ENCODE data around the gene MAL. TPM values are rescaled to one million over a fixed set of nuclear protein-coding genes. Genes with fewer than 3 reads are reported as not detected.

Gene MAL
- polyA plus RNA-seq, 4 donors, result 314 to 402 (median 338) TPM

DNA sequence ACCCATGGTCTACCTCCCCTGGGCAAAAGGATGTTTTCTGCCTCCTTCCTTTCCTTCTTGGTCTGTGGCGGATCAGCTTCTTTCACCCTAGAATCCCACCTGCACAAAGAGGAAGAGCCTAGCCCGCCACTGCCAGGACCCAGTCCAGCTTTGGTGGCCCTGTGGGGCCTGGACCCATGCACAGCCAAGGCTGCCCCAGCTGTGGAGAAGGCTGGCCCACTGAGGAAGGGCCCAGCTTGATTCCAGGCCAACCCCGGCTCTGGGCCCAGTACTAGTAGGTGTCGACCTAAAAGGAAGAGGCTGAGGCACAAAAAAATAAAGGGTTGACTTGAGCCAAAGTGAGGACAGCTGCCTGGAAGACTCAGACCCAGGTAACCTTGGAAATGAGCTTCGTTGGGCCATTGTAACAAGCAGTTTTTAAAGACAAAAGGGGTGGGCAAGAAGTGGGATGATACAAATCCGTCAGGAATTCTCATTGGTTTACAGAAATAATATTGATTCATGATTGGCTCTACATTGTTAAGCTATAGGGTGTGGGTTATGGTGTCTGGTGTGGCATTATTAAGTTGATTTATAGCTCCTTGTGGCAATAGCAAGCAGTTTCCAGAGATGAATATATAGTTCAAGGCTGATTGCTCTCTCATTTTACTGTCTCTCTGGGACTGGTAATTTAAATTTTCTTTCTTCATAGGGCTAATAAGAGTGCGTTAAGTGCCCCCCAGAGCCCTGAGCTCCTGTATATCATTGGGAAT is 29.8 kb upstream of the MAL start:
- no peak for DNase-seq (ENCODE audit: low read depth in 4 of 4, low spot score in 3 of 4)

DNA sequence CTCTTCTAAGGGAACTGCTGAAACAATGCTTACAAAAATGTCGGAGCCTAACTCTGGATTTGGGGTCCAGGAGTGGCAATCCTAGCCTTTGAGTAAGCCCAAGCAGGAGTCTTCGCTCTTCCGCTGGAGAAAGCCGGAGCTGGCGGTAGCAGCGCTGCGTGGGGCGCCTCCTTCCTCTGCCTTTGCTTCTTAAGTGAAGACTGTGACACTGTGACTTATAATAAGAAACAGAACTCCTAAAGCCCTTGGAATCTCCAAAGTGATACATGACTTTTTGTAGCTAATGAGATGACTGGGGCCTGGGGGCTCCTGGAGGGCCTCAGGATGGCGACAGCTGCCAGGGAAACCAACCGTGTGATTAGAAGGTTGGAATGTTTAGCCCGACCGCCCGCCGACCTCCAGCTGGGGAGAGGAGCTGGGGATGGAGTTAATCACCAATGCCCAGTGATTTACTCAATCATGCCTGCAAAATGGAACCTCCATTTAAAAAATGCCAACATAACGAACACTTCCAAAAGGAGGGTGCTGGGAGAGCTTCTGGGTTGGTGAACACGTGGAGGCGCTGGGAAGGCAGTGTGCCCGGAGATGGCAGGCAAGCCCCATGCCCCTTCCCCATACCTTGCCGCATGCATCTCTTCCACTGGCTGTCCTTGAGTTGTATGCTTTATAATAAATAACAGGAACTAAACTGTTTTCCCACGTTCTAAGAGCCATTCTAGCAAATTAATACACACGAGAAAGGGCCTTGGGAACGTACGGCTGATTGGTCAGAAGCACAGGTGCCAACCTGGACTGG is 29.0 kb upstream of the MAL start:
- DNase-seq (ENCODE audit: low read depth in 4 of 4, low spot score in 3 of 4), result no peak

DNA sequence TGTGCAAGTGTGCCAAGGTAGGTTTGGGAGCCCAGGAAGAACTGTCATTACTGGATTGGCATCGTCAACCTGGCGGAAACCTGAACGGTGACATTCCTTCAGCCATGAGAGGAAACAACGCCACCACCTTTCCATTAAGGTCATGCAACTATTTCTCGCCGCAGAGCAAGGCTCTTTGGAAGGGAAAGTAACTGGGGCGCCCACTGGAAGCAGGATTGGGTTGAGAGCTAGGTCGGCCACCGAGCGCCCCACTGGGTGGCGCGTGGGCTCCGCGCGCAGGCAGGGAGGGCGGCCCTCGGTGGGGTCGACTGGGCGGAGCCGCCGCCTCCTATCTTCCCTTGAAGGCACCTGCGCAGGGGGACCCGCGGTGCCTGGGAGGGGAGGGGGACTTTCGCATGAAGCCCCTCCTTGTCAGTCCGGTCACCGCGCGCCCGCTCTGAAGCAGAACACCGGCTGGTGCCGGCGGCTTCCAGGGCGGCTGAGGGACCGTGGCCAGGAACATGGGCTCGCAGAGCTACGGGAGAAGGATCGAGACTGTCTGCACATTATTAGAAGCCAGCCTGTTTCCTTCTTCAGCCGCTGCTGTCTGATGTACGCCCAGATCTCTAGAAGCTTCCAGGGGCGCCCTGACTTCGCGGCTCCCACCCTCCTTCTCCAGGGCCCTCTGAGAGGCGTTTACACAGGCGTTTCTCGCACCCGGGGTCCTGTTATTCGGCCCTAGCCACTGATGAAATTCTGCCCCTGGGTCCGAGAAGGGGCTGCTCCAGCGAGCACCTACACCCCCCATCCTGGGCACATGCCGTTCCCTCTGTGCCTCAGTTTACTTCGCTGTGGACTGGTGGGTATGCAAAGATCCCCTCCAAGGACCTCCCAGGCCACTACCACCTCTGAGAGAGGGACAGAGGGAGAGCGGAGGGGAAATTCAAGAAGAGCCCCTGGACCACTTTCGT is 27.3 kb upstream of the MAL start:
- no peak for DNase-seq (ENCODE audit: low read depth in 4 of 4, low spot score in 3 of 4)

DNA sequence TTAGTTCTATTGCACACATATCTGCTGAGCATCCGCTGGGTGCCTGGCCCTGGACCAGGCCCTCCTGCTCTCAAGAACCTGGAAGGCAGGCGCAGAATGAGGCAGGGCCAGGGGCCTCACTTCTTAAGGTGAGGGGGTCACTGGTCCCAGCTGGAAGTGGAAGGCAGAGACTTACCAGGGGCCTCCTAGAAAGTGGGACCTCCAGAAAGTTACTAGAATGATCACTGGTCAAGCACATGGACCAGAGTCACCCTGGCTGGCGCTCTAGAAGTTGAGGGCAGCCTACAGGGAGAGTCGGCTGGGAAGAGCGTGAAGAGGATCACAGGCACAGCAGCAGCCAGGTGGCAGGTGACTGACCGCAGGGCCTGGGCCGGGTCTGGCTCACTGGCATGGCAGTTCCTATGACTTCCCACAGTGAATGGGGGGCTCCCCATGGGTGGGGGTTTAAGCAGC is 26.1 kb upstream of the MAL start:
- DNase-seq (ENCODE audit: low read depth in 4 of 4, low spot score in 3 of 4), result no peak

DNA sequence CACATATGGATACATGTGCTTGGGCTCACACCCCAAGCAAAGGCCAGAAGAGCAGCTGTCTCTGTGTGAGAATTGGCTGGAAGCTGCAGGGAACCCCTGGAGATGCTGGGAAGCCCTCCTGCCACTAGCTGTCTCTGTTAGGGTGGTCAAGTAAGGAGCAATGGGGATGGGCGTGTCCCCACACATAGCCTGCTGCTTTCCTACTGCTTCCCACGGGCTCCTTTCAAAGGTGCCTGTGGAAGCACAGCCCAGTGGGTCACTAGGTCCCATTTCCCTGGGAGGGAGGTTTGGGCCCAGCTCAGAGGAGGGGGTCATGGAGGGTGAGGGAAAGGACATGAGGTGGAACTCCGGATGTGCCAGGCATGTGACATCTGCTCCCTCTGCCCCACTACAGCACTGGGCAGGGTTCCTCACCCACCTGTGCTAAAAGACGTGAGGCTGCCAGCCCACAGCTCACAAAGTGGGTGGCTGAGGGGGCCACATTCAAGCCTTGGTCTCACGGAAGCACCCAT is 24.4 kb upstream of the MAL start:
- DNase-seq (ENCODE audit: low read depth in 4 of 4, low spot score in 3 of 4), result no peak

DNA sequence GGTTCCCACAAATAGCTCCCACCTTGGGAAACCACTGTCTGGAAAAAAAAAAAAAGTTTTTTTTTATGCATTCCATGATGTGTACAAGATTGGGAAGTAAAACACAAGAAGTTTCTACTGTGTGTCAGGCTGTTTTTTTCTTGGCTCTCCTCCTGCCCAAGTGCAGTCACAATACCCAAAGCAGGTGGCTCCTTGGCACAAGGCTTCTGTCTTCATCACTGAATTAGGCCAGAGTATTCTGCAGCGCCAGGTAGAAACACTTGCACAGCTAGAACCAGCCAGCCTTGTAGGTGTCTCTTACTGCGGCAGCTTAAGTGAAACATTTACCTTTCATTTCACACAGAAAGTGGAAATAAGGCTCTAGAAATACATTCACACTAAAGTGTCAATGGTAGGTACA is 23.8 kb upstream of the MAL start:
- no peak for DNase-seq (ENCODE audit: low read depth in 4 of 4, low spot score in 3 of 4)

DNA sequence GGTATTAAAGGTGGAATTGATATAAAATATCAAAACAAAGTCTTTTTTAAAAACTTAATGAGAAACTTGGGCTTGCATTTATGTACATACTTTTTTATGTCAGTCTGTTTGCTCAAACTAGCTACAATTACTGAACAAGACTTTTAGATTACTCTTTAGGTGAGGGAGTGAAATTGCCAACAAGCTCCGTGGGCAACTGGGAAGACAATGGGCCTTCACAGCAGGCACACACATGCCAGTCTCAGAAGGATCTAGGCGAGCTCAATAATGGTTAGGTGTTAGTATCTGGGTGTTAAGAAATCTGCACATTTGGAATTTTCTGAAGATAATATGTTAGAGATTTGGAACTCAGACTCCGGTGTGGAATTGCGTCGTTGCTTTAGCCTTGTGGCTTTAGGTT is 23.0 kb upstream of the MAL start:
- no peak for DNase-seq (ENCODE audit: low read depth in 4 of 4, low spot score in 3 of 4)

DNA sequence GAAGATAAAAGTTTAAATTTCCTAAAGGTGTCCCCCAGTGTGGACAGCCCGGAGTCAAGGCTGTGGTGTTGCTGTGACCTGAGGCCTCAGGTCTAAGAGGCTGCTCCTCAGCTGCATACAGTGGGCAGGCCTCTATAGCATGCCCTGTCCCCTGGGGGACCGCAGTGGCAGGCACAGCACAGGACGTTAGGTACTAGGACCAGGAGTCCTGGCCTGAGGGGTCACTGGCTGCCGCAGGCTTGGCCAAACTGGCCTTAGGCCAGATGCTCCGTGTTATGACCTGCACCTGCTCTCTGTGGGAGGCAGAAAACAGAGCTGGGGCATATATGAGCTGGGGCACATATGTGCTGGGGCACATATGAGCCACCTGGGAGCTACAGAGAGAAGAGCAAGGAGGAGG is 21.2 kb upstream of the MAL start:
- DNase-seq (ENCODE audit: low read depth in 4 of 4, low spot score in 3 of 4), result no peak

DNA sequence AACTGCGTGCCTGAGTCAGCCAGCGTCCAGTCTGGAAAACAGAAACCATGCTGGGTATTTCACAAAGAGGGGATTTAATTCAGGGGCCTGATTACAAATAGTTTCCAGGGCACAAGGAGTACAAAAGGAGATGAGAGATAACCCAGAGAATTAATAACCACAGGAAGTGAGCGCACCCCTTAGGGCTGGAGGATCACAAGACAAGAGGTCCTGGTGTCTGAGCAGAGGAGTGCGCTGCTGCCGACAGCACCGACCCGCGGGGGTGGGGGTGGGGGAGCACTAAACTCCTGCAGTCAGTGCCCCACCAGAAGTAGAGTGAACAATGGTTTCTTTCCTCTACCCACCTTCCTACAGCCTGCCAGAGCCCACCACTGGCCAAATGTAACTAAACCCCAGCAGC is 20.8 kb upstream of the MAL start:
- no peak for DNase-seq (ENCODE audit: low read depth in 4 of 4, low spot score in 3 of 4)

DNA sequence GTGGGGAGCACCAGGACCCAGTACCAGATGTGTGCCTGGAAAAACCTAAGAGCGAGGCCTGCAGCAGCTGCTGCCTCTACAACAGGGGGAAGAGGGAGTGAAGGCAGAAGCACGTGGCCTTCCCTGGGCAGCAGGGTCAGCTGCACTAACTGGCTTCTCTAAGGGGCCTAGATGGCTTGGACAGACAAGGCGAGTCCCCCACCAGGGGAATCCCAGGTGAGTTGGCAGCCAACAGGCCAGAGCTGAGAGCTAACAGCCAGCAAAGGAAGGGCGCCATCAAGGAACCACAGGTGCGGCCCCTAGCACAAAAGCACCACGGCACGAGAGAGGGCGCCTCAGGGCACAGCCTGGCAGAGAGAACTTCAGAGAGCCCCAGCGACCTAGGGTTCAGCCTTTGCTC is 19.8 kb upstream of the MAL start:
- DNase-seq (ENCODE audit: low read depth in 4 of 4, low spot score in 3 of 4), result no peak

DNA sequence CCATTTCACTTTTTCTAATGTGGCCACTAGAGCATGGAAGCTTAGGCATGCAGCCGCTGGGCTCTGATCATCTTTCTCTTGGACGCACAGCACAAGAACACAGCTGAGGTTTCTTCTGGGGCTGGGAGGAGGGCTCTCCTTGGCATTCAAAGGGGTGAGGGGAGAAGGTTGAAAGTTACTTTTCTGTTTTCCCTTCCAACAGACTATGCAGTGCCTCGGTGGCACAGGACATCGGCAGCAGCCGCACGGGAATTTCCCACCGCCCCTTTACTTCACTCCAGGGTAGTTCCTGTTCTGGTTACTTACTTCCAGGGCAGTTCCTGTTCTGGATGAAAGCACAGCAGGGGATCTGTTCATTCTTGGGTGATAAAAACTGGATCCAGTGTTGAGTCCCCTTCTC is 18.9 kb upstream of the MAL start:
- no peak for DNase-seq (ENCODE audit: low read depth in 4 of 4, low spot score in 3 of 4)

DNA sequence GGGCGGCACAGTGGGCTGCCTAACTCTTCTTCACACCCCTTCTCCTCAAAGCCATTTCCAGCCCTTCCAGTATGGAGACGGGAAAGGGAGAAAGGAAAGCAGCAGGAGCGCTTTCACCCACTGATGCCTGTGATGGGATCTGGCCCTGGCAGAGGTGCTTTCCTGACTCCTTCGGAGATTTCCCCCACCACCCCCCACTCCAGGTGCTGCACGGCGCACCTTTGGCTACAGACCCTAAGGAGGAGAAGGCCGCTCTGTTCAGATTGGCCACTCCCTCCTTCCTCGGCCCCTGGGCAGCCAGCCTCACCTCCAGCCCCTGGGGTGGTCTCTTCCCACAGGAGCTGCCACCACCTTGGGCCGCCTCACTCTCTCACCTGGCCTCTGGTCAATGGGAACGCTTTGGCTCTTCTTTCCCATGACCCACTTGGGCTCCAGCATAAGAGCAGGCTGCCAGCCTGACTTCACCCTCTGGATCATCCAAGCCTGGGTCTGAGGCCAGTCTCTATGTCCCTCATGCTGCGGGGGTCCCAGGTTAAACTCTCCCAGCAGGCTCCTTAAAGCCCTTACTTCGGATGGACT is 18.4 kb upstream of the MAL start:
- no peak for DNase-seq (ENCODE audit: low read depth in 4 of 4, low spot score in 3 of 4)

DNA sequence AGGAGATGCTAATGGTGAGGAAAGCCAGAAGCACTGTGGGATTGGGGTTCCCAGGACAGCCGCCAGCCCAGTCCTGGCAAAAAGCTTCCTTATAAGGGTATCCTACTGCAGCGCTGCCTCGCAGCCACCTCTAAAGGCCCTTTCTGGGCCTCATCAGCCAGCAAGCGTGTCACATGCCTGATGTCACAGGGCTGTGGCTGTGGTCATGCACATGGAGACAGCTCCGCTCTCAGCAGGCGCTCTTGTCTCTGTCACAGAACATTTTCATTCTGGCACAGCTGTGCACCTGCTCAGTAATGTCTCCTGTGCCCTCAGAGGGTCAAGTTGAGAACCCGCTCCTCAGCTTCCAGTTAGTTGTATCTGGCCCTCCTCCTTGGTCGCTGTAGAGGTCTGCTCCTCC is 17.7 kb upstream of the MAL start:
- no peak for DNase-seq (ENCODE audit: low read depth in 4 of 4, low spot score in 3 of 4)

DNA sequence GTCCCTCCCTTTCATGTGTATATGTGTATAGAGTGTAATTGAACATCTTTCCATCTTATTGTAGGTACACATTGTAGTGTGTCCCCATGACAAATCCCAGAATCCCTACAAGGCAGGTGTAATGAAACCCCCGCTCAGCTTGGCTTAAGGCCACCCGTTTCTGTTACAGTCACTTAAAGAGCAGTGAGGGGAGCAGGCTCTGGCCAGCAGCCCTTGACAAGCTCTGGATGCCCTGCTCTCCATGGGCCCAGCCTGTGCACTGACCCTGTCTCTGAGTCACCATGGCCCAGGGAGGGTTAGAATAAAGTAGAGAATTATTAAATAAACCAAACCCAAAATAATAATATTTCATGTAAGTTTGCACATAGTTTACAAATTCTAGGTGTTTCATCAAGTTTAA is 17.2 kb upstream of the MAL start:
- no peak for DNase-seq (ENCODE audit: low read depth in 4 of 4, low spot score in 3 of 4)

DNA sequence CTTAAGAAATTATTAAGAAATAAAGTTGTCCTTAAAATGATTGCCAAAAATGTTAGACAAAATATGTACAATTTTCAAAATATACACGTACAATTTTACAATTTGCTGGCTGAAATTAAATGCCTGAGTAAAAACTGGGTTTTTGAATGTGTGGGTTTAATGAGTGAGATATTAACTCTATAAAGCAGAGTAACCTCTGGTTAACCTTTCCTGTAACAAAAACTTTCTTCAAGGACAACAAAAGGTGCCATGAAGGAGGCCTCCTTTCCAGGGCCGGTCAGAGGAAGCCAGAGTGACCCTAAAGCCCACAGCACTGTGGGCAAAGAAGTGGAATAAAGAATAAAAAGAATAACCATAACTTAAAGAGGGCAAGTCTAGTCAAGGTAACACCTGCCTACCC is 16.5 kb upstream of the MAL start:
- no peak for DNase-seq (ENCODE audit: low read depth in 4 of 4, low spot score in 3 of 4)

DNA sequence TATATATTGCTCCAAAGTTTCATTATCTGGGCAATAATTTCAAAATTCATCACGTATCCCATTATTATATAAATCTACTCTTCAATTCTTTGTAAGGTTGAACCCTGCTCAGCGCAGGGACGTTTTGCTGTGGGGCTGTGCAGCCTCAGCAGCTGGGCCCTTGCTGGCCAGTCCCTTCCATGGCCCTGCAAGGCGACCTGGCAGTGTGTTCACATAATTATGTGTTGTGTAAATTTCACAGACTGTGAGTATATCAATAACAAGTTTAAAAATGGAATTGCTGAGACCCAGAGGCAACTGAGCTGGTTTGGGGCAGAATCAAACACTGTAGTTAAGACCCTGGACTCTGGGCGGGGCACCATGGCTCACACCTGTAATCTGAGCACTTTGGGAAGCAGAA is 16.1 kb upstream of the MAL start:
- no peak for DNase-seq (ENCODE audit: low read depth in 4 of 4, low spot score in 3 of 4)

DNA sequence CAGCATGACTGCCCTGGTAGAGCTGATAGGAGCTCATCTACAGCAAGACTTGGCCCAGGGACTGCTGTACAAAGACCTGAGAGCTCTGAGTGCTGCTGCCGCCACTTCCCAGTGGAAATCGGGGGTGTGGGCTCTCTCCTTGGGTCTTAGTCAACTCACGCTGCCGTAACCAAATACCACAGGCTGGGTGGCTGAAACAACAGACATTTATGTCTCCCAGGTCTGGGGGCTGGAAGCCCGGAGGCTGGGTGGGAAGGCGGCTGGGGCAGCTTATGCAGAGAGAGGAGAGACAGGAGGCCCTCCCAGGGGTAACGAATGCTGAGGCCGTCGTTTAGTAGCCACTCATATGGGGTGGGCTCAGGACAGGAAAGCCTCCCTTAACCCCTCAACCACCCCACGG is 15.4 kb upstream of the MAL start:
- DNase-seq (ENCODE audit: low read depth in 4 of 4, low spot score in 3 of 4), result no peak

DNA sequence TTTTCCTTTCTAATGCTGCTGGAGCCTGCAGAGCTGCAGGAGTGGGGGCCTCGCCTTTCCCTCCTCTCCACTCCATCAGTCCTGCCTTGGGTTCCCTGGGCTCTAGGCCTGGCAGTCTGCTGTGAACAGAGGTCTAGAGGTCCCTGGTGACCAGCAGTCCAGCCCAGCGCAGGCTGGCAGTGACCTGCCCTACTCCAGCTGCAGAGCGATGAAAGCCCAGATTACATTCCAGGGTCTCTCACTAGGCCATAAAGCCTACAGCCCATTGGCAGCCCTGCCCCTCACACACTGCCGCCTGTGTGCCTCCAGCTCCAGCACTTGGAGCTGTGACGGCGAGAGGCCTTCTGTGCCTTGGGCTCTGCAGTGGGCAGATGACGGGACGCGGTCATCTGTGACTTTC is 14.8 kb upstream of the MAL start:
- DNase-seq (ENCODE audit: low read depth in 4 of 4, low spot score in 3 of 4), result no peak

DNA sequence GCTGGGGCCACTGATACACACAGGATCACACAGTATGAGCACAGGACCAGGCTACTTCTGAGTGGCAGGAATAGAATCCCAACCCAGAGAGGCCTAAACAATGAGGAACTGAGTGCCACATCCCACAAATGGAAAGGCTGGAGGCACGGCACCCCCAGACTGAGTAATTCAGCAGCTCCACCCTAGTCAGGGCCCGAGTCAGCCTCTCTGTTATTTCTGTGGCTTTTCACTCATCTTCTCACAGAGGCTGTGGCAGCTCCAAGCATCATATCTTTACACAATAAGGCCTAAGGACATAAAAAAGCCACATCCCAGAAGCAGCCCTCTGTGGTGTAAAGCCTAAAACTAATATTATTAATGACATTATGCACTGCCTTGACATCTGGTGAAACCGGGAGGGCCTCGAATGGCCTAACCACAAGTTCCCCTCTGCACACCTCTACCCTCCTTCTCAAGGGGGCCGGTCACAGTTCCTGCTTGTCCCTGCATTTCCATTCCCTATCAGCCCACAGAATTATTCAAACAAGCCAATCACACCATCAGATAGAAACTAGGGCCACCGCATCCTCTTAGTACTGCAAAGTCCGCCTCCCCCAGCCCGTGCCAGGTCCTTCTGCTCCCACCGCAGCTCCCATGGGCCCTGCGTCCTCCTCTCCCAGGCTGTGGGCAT is 12.5 kb upstream of the MAL start:
- no peak for DNase-seq (ENCODE audit: low read depth in 4 of 4, low spot score in 3 of 4)

DNA sequence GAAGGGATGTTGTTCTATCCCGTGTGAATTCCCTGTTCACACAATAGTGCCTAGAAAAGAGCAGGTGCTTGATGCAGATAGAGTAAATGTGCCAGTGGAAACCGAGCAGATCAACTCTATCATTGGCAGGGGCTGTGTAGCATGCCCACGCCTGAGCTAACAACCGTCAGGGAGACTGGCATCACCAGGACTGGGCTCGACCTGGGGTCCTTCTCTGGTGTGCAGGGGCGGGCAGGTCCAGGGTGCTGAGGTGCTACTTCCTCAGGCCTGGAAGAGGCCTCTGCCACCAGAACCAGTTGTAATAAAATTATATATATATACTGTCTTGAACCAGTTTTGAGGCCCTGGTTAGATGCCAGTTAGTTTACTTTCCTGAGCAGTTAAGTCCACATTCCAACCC is 11.8 kb upstream of the MAL start:
- DNase-seq (ENCODE audit: low read depth in 4 of 4, low spot score in 3 of 4), result no peak
